H1 (cell line): ENCODE measurements around the gene PDZD2. TPM values are rescaled to one million over a fixed set of nuclear protein-coding genes. Genes with fewer than 3 reads are reported as not detected.

Experiments
- CTCF ChIA-PET: fragments of 300-600 bp; sonication (Branson Sonifier 250); formaldehyde crosslinking; loops from one replicate; lab custom pipeline; 2021; ENCODE audit not compliant: partially characterized antibody; lab: Charles Lee
- POLR2A ChIA-PET: fragments of 300-600 bp; sonication (Branson Sonifier 250); formaldehyde crosslinking; loops from one replicate; lab custom pipeline; 2021; ENCODE audit warnings: inconsistent platforms; ENCODE audit not compliant: partially characterized antibody; lab: Charles Lee
- DNase-seq, 2 experiments: peaks; one replicate each; pipeline versions ENCODE4 v3.0.0 to v3.0.0-alpha.2; 2010 to 2022; ENCODE audit warnings: low spot score in 2 of 2, low read depth in 1 of 2, mixed read lengths in 1 of 2
- FAIRE-seq: peaks from 2 replicates; lab custom pipeline; 2011; peaks lifted over from hg19 to GRCh38; lab: Jason Lieb, UNC
- H2AFZ ChIP-seq: 2 replicates; pipeline ENCODE4 v1.8.1; 2012; ENCODE audit warnings: low read length, inconsistent platforms
- H2AK5ac ChIP-seq: 2 replicates; pipeline ENCODE4 v1.6.1; 2013; ENCODE audit warnings: low read depth, low read length
- H2BK120ac ChIP-seq: replicated peaks from 2 replicates; pipeline ENCODE3; 2013; ENCODE audit warnings: low read depth, low read length, inconsistent platforms
- H2BK12ac ChIP-seq: 2 replicates; pipeline ENCODE4 v1.6.1; 2013; ENCODE audit warnings: low read depth, low read length
- H2BK15ac ChIP-seq: 2 replicates; pipeline ENCODE4 v1.6.1; 2013; ENCODE audit warnings: low read length
- H2BK20ac ChIP-seq: 2 replicates; pipeline ENCODE4 v1.6.1; 2013; ENCODE audit warnings: low read length
- H2BK5ac ChIP-seq: 2 replicates; pipeline ENCODE4 v1.6.1; 2013; ENCODE audit warnings: low read depth, low read length
- H3K14ac ChIP-seq: 2 replicates; pipeline ENCODE4 v1.6.1; 2013; ENCODE audit warnings: inconsistent platforms; ENCODE audit not compliant: insufficient read length
- H3K18ac ChIP-seq: 2 replicates; pipeline ENCODE4 v1.6.1; 2013; ENCODE audit warnings: low read length; ENCODE audit errors: extremely low read depth
- H3K23ac ChIP-seq: 2 replicates; pipeline ENCODE4 v1.6.1; 2013; ENCODE audit warnings: inconsistent platforms; ENCODE audit not compliant: insufficient read length
- H3K23me2 ChIP-seq: 2 replicates; pipeline ENCODE4 v1.6.1; 2013; ENCODE audit warnings: low read depth, low read length
- H3K27ac ChIP-seq: 2 replicates; pipeline ENCODE4 v1.6.1; 2011; ENCODE audit warnings: low read depth, low read length, inconsistent platforms
- H3K27me3 ChIP-seq, 4 experiments: replicated peaks in 1 of 4; 1 replicate in 1 of 4; 2 replicates in 3 of 4; pipeline versions ENCODE4 v1.6.1 to v1.8.1; 2011 to 2013; ENCODE audit warnings: low read length in 3 of 4, mild to moderate bottlenecking in 3 of 4, inconsistent platforms in 2 of 4, mixed read lengths in 2 of 4, moderate library complexity in 1 of 4; ENCODE audit not compliant: control insufficient read depth in 3 of 4, insufficient read depth in 3 of 4; ENCODE audit errors: extremely low read depth in 1 of 4
- H3K36me3 ChIP-seq, 4 experiments: 2 replicates each; pipeline versions ENCODE4 v1.6.1 to v1.8.1; 2011 to 2013; ENCODE audit warnings: mild to moderate bottlenecking in 4 of 4, low read length in 3 of 4, moderate library complexity in 2 of 4, control low read depth in 1 of 4, inconsistent platforms in 1 of 4; ENCODE audit not compliant: insufficient read depth in 4 of 4, control insufficient read depth in 2 of 4
- H3K4ac ChIP-seq: replicated peaks from 2 replicates; pipeline ENCODE3; 2013; ENCODE audit warnings: low read length, low read depth, mixed read lengths, inconsistent platforms; ENCODE audit not compliant: insufficient read length
- H3K4me1 ChIP-seq, 4 experiments: replicated peaks in 1 of 4; 1 replicate in 1 of 4; 2 replicates in 3 of 4; pipeline versions ENCODE4 v1.6.1 to v1.8.1; 2011 to 2013; ENCODE audit warnings: low read length in 3 of 4, inconsistent platforms in 2 of 4, mixed read lengths in 1 of 4; ENCODE audit not compliant: insufficient read depth in 4 of 4, control insufficient read depth in 3 of 4
- H3K4me2 ChIP-seq, 2 experiments: 2 replicates each; pipeline versions ENCODE4 v1.6.1 to v1.8.1; 2011 to 2013; ENCODE audit warnings: low read depth in 2 of 2, low read length in 2 of 2, control low read depth in 1 of 2, inconsistent platforms in 1 of 2, mild to moderate bottlenecking in 1 of 2; ENCODE audit not compliant: insufficient read depth in 1 of 2
- H3K4me3 ChIP-seq, 4 experiments: fragments of 200-600, 300-600 bp in 1 of 4; sonication (generic), shearing (Covaris generic), sonication (Bioruptor Twin) in 1 of 4; 2 replicates each; pipeline versions ENCODE4 v1.5.1 to v1.8.1; 2011 to 2016; ENCODE audit warnings: low read length in 4 of 4, low read depth in 3 of 4, control low read depth in 2 of 4, inconsistent platforms in 2 of 4, mild to moderate bottlenecking in 2 of 4, mixed read lengths in 1 of 4, moderate library complexity in 1 of 4; ENCODE audit not compliant: insufficient read depth in 2 of 4; ENCODE audit errors: extremely low read depth in 1 of 4
- H3K56ac ChIP-seq: replicated peaks from 2 replicates; pipeline ENCODE3; 2013; ENCODE audit warnings: low read depth, mild to moderate bottlenecking, mixed read lengths, low read length, inconsistent platforms; ENCODE audit not compliant: insufficient read length
- H3K79me1 ChIP-seq: 2 replicates; pipeline ENCODE4 v1.6.1; 2013; ENCODE audit warnings: low read depth, low read length, control low read depth
- H3K79me2 ChIP-seq, 2 experiments: 2 replicates each; pipeline versions ENCODE4 v1.6.1 to v1.8.1; 2012 to 2013; ENCODE audit warnings: low read length in 2 of 2, mild to moderate bottlenecking in 2 of 2, inconsistent platforms in 1 of 2; ENCODE audit not compliant: insufficient read depth in 2 of 2, control insufficient read depth in 1 of 2
- H3K9ac ChIP-seq, 4 experiments: replicated peaks in 1 of 4; 1 replicate in 1 of 4; 2 replicates in 3 of 4; pipeline versions ENCODE4 v1.6.1 to v1.8.1; 2011 to 2013; ENCODE audit warnings: low read depth in 3 of 4, low read length in 3 of 4, control low read depth in 2 of 4, mild to moderate bottlenecking in 2 of 4, moderate library complexity in 2 of 4, inconsistent platforms in 1 of 4; ENCODE audit errors: extremely low read depth in 1 of 4
- H3K9me3 ChIP-seq, 2 experiments: 2 replicates each; pipeline versions ENCODE4 v1.6.1 to v1.8.1; 2012 to 2013; ENCODE audit warnings: mild to moderate bottlenecking in 2 of 2, moderate library complexity in 2 of 2, control low read depth in 1 of 2, inconsistent platforms in 1 of 2, low read depth in 1 of 2, low read length in 1 of 2, mixed read lengths in 1 of 2; ENCODE audit not compliant: insufficient read depth in 2 of 2
- H4K20me1 ChIP-seq, 2 experiments: replicated peaks in 1 of 2; 2 replicates each; pipeline versions ENCODE3 to v1.8.1; 2011 to 2013; ENCODE audit warnings: inconsistent platforms in 2 of 2, low read length in 2 of 2, mild to moderate bottlenecking in 1 of 2; ENCODE audit not compliant: insufficient read depth in 2 of 2, control insufficient read depth in 1 of 2
- H4K5ac ChIP-seq: 2 replicates; pipeline ENCODE4 v1.6.1; 2013; ENCODE audit warnings: low read length, low read depth, mixed read lengths, inconsistent platforms; ENCODE audit not compliant: insufficient read length
- H4K8ac ChIP-seq: 2 replicates; pipeline ENCODE4 v1.8.0; 2013; ENCODE audit warnings: mild to moderate bottlenecking, moderate library complexity, low read length, inconsistent platforms; ENCODE audit not compliant: insufficient read depth; ENCODE audit errors: extremely low read depth
- H4K91ac ChIP-seq: replicated peaks from 2 replicates; pipeline ENCODE3; 2013; ENCODE audit warnings: low read length, mixed read lengths, inconsistent platforms; ENCODE audit not compliant: insufficient read length
- CBX5 ChIP-seq: fragments of 300-800, 300-1000 bp; sonication (generic); IDR thresholded peaks from 2 replicates; pipeline ENCODE4 v1.7.1; 2016; ENCODE audit warnings: antibody characterized with exemption, low read length, low read depth
- CBX8 ChIP-seq: fragments of 300-800, 300-1000 bp; sonication (generic); IDR thresholded peaks from 2 replicates; pipeline ENCODE4 v1.7.1; 2016; ENCODE audit warnings: low read depth, low read length, borderline replicate concordance
- CEBPB ChIP-seq: IDR thresholded peaks from 2 replicates; pipeline ENCODE4 v1.6.1; 2012; ENCODE audit warnings: low read depth, low read length
- CREB1 ChIP-seq: IDR thresholded peaks from 2 replicates; pipeline ENCODE4 v1.6.1; 2012; ENCODE audit warnings: inconsistent platforms
- GABPA ChIP-seq: IDR thresholded peaks from 2 replicates; pipeline ENCODE4 v1.6.1; 2011; ENCODE audit warnings: mild to moderate bottlenecking, low read length, moderate library complexity, borderline replicate concordance; ENCODE audit not compliant: insufficient read depth
- PHF8 ChIP-seq: fragments of 200-600 bp; sonication (generic); conservative IDR thresholded peaks from 2 replicates; pipeline ENCODE4 v1.7.1; 2012; ENCODE audit warnings: low read depth, mild to moderate bottlenecking, inconsistent platforms, low read length, moderate library complexity
- POLR2A ChIP-seq, 2 experiments: IDR thresholded peaks; 1 replicate in 1 of 2; 2 replicates in 1 of 2; pipeline ENCODE4 v1.6.1; 2011; ENCODE audit warnings: low read depth in 2 of 2, low read length in 2 of 2, mild to moderate bottlenecking in 2 of 2; ENCODE audit errors: control extremely low read depth in 1 of 2
- POLR2AphosphoS5 ChIP-seq: IDR thresholded peaks from 2 replicates; pipeline ENCODE4 v1.6.1; 2011; ENCODE audit warnings: low read depth, low read length
- POU5F1 ChIP-seq: IDR thresholded peaks from 2 replicates; pipeline ENCODE4 v1.6.1; 2011; ENCODE audit warnings: low read depth, mild to moderate bottlenecking, low read length, moderate library complexity
- RAD21 ChIP-seq, 2 experiments: IDR thresholded peaks in 1 of 2; conservative IDR thresholded peaks in 1 of 2; 2 replicates each; pipeline ENCODE4 v1.6.1; 2011; ENCODE audit warnings: low read depth in 2 of 2, low read length in 2 of 2, improper control_type of control experiment in 1 of 2, inconsistent platforms in 1 of 2, mild to moderate bottlenecking in 1 of 2, moderate library complexity in 1 of 2
- SP1 ChIP-seq: IDR thresholded peaks from 2 replicates; pipeline ENCODE4 v1.6.1; 2011; ENCODE audit warnings: low read depth, low read length
- SP4 ChIP-seq: IDR thresholded peaks from 2 replicates; pipeline ENCODE4 v1.6.1; 2012; ENCODE audit warnings: low read length, inconsistent platforms
- SUZ12 ChIP-seq: fragments of 200-600 bp; sonication (generic); IDR thresholded peaks from 2 replicates; pipeline ENCODE4 v1.6.1; 2012; ENCODE audit warnings: mild to moderate bottlenecking, inconsistent platforms, low read length, moderate library complexity, mixed read lengths
- ZNF274 ChIP-seq: IDR thresholded peaks from 2 replicates; pipeline ENCODE4 v1.7.0; 2012; ENCODE audit warnings: low read length, borderline replicate concordance; ENCODE audit errors: extremely low read depth
- WGBS, 2 experiments: shearing (Covaris generic) in 1 of 2; methylation state at CpG; one replicate each; pipeline versions ENCODE4 v1.1.6 to v1.1.7; 2013 to 2015; ENCODE audit warnings: low lambda C conversion rate in 2 of 2, mixed read lengths in 2 of 2, inconsistent platforms in 1 of 2, low coverage in 1 of 2, missing lambda C conversion rate in 1 of 2; ENCODE audit not compliant: insufficient replicate concordance in 2 of 2, insufficient coverage in 1 of 2, insufficient read length in 1 of 2; ENCODE audit errors: extremely low coverage in 1 of 2, missing lambda C conversion rate in 1 of 2; 5-methylcytosine and 5-hydroxymethylcytosine counted together
- polyA plus RNA-seq, 7 experiments: library from polyadenylated mRNA; depleted of rRNA in 3 of 7; stranded (reverse) in 5 of 7; unstranded in 2 of 7; fragments of >200 nt in 5 of 7; fragments of 200-250 nt in 2 of 7; gene quantifications; 1 replicate in 5 of 7; 2 replicates in 1 of 7; 4 replicates in 1 of 7; pipeline versions ENCODE4 v1.2.1 to v1.2.3, GENCODE V29; 2011 to 2013; ENCODE audit warnings: missing spikeins in 2 of 7, mixed read lengths in 2 of 7
- total RNA-seq: library from RNA; stranded (reverse); fragmentation: NEBNext Ultra II Directional; extraction: Animal tissue kit (Norgen Biotek cat#: 25700); gene quantifications from 2 replicates; pipeline ENCODE4 v1.2.1, GENCODE V29; 2021
- TF ChIP-seq, protein P1 (sequence below): IDR thresholded peaks from 2 replicates; pipeline ENCODE4 v1.6.1; 2012; ENCODE audit warnings: inconsistent platforms

PDZD2 gene
- total and polyA plus RNA-seq, 2 of the 8 experiments (the other 6 are each of a cell fraction or from before 2014, with no cell fraction given), result 1.2 to 6.8 TPM

DNA sequence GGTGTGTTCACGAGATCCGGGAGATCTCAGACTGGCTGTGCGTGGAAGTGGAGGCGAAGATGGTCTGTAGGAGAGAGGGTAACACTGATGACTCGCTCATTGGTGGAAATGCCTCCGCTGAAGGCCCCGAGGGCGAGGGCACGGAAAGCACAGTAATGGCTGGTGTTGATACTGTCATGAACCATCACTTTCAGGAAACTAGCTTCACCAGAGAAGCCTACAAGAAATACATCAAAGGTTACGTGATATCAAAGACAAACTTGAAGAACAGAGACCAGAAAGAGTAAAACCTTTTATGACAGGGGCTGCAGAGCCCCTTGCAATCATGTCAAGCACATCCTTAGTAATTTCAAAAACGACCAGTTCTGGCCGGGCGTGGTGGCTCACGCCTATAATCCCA lies 269.5 kb downstream of the PDZD2 start:
- Histone ChIP-seq H3K4ac (no peak overlapping the region), H2AFZ (no peak overlapping the region), H2BK12ac (no peak overlapping the region), H2AK5ac (no peak overlapping the region), H3K23ac (no peak overlapping the region), H2BK120ac (no peak overlapping the region), H3K79me1 (no peaks in the 10 kb centered on the region), H3K18ac (no peak overlapping the region), H4K8ac (no peak overlapping the region), H3K4me1 (no peaks in the 10 kb centered on the region), H3K4me3 (no peak overlapping the region), H3K9me3 (no peaks in the 10 kb centered on the region), H4K91ac (no peak overlapping the region), H3K36me3 (no peaks in the 10 kb centered on the region), H3K79me2 (no peaks in the 10 kb centered on the region), H4K20me1 (no peaks in the 10 kb centered on the region), H3K14ac (no peak overlapping the region), H3K23me2 (no peaks in the 10 kb centered on the region), H3K9ac (no peak overlapping the region), H3K27ac (no peak overlapping the region), H3K27me3 (no peaks in the 10 kb centered on the region), H4K5ac (no peak overlapping the region), H2BK15ac (no peak overlapping the region), H3K4me2 (no peak overlapping the region), H2BK5ac (no peak overlapping the region), H2BK20ac (no peak overlapping the region), H3K56ac (no peak overlapping the region)
- POLR2A ChIA-PET, result interaction anchor here (1.0 kb wide), 1 partner anchor 19 kb away, joined by 3 read pairs; no protein-coding TSS in a partner anchor
- WGBS, 2 experiments, result 95% methylated on average over 14 of the region's 14 CpGs; no CpG with 5 or more reads in 1 of the 2 experiments
- CTCF ChIA-PET, result interaction anchor here (1.3 to 3.6 kb wide), 8 partner anchors 9 to 184 kb away, joined by 3 to 13 read pairs (median 4); no protein-coding TSS in a partner anchor
- DNase-seq (no peak), FAIRE-seq (no peak)
- TF ChIP-seq, protein P1, sequence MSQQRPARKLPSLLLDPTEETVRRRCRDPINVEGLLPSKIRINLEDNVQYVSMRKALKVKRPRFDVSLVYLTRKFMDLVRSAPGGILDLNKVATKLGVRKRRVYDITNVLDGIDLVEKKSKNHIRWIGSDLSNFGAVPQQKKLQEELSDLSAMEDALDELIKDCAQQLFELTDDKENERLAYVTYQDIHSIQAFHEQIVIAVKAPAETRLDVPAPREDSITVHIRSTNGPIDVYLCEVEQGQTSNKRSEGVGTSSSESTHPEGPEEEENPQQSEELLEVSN, result no peak
- TF ChIP-seq POU5F1 (no peak), RAD21 (IDR thresholded peaks at IDR 0.05 in 1 of 2, conservative IDR thresholded peaks at IDR 0.05 in 1 of 2; ENCODE audit: low read depth in 2 of 2, low read length in 2 of 2) (no peak), SP1 (no peak), SUZ12 (no peak), ZNF274 (no peak), CBX5 (no peak), POLR2AphosphoS5 (no peak), CBX8 (no peak), SP4 (no peak), CREB1 (no peak), POLR2A (IDR thresholded peaks at IDR 0.05; ENCODE audit: control extremely low read depth in 1 of 2, low read depth in 2 of 2, low read length in 2 of 2) (no peak), GABPA (no peak), PHF8 (no peak), CEBPB (no peak)
